Measurements from ENCODE around the gene PHF21B. TPM values are rescaled to one million over a fixed set of nuclear protein-coding genes. Genes with fewer than 3 reads are reported as not detected.
"Not testable (repeated sequence)": the region's sequence is repeated elsewhere in the genome, so short reads cannot be mapped to it uniquely, and the experiment has no call there.

Gene PHF21B
- total and polyA plus RNA-seq, 2 donors: 0.52 to 0.82 TPM

DNA sequence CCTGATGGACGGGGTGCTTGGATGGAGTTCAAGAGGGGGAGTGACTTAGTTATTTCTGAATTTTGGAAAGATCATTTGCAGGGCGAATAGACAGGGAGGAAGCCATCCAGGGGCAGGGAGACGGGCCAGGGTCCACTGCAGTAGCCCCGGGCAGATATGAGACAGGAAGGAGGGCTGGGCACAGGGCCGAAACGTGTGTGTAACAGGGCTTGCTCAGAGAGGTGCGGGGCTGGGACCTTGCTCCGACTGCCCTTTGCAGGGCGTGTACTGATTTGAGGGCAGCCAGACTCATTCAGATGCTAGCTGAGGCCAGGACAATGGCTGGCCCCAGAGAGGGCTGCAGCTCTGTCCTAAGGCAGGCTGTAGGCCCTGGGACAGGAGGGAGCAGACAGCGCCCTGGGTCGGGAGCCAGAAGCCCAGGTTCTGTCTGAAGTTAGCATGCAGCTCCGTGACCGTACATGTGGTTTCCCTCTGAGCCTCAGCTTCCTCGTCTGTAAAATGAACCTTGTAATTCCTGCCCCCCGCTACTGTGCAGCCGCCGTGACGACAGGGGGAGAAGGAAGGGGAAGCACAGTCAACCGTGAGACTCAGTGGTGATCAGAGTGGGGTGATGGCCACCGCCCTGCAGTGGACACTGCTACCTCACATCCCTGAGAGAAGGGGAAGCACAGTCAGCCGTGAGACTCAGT lies 103.4 kb downstream of the PHF21B start:
- Histone ChIP-seq H3K9me3 (ENCODE audit: control insufficient read depth in 2 of 2, insufficient read depth in 1 of 2, low read length in 1 of 2) (peaks cover 0 to 4% of the 10 kb centered on the region in 2 donors), H3K27me3 (ENCODE audit: control insufficient read depth in 2 of 2, insufficient read depth in 1 of 2, low read length in 1 of 2) (peaks cover 0 to 2% of the 10 kb centered on the region in 2 donors), H3K36me3 (ENCODE audit: control insufficient read depth in 2 of 2, insufficient read depth in 2 of 2, low read length in 1 of 2) (no peaks in the 10 kb centered on the region), H3K4me1 (ENCODE audit: control insufficient read depth in 2 of 2, insufficient read depth in 2 of 2, low read length in 2 of 2) (no peaks in the 10 kb centered on the region), H3K4me3 (ENCODE audit: low read length in 2 of 2) (no peak overlapping the region), H3K27ac (ENCODE audit: low read depth in 1 of 2, low read length in 1 of 2) (no peak overlapping the region)
- 81% methylated on average over 21 of the region's 21 CpGs for WGBS
- DNase-seq (ENCODE audit: low read depth in 6 of 9, low spot score in 9 of 9): no peak

DNA sequence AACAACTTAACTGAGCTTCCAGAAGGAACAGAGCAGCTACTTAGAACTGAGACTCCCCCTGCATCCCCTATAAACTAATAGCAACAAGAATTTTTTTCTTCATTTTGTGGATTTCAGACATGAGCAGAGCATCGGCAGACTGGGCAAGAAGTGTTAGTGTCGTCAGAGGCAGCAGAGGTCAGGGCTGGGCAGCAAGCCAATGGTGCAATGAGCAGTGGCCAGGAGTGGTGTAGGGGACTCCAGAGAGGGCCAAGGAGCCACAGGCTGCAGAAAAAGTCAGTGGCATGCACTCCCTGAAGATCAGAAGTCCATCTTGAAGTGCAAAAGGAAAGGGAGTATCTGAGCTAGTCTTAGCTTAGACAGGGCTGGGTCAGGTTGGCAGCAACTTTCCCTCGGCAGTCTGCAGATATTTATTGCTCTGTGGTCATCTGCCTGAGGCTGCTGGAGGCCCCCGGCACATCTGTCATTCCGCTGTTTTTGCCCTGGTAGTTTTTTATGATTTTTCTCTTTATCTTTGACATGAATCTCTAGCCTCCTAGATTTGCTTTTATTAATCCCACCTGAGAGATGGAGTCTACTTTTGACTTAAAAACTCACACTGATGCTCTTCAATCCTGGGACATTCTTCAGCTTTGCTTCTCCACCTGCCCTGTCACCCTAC lies 105.2 kb downstream of the PHF21B start:
- H3K27me3 ChIP-seq (ENCODE audit: control insufficient read depth in 2 of 2, insufficient read depth in 1 of 2, low read length in 1 of 2); H3K9me3 ChIP-seq (ENCODE audit: control insufficient read depth in 2 of 2, insufficient read depth in 1 of 2, low read length in 1 of 2); H3K36me3 ChIP-seq (ENCODE audit: control insufficient read depth in 2 of 2, insufficient read depth in 2 of 2, low read length in 1 of 2); H3K4me3 ChIP-seq (ENCODE audit: low read length in 2 of 2); H3K27ac ChIP-seq (ENCODE audit: low read depth in 1 of 2, low read length in 1 of 2); DNase-seq (ENCODE audit: low read depth in 6 of 9, low spot score in 9 of 9); H3K4me1 ChIP-seq (ENCODE audit: control insufficient read depth in 2 of 2, insufficient read depth in 2 of 2, low read length in 2 of 2): not testable (repeated sequence)
- WGBS: 55% methylated on average over 3 of the region's 5 CpGs

DNA sequence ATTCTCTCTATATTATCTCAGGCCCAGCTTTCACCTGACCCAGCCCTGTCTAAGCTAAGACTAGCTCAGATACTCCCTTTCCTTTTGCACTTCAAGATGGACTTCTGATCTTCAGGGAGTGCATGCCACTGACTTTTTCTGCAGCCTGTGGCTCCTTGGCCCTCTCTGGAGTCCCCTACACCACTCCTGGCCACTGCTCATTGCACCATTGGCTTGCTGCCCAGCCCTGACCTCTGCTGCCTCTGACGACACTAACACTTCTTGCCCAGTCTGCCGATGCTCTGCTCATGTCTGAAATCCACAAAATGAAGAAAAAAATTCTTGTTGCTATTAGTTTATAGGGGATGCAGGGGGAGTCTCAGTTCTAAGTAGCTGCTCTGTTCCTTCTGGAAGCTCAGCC lies 106.6 kb downstream of the PHF21B start:
- H3K4me3 ChIP-seq (ENCODE audit: low read length in 2 of 2); H3K27ac ChIP-seq (ENCODE audit: low read depth in 1 of 2, low read length in 1 of 2); H3K36me3 ChIP-seq (ENCODE audit: control insufficient read depth in 2 of 2, insufficient read depth in 2 of 2, low read length in 1 of 2); H3K4me1 ChIP-seq (ENCODE audit: control insufficient read depth in 2 of 2, insufficient read depth in 2 of 2, low read length in 2 of 2); H3K27me3 ChIP-seq (ENCODE audit: control insufficient read depth in 2 of 2, insufficient read depth in 1 of 2, low read length in 1 of 2); H3K9me3 ChIP-seq (ENCODE audit: control insufficient read depth in 2 of 2, insufficient read depth in 1 of 2, low read length in 1 of 2); DNase-seq (ENCODE audit: low read depth in 6 of 9, low spot score in 9 of 9): not testable (repeated sequence)
- WGBS: no CpG with 5 or more reads among the region's 2 CpGs

- WGBS: 62% methylated on average over 2 of the region's 2 CpGs
- no peak for DNase-seq (ENCODE audit: low read depth in 6 of 9, low spot score in 9 of 9)
Measured at GRCh38 chr22:44901301-44901700, 108.5 kb downstream of the PHF21B start.

DNA sequence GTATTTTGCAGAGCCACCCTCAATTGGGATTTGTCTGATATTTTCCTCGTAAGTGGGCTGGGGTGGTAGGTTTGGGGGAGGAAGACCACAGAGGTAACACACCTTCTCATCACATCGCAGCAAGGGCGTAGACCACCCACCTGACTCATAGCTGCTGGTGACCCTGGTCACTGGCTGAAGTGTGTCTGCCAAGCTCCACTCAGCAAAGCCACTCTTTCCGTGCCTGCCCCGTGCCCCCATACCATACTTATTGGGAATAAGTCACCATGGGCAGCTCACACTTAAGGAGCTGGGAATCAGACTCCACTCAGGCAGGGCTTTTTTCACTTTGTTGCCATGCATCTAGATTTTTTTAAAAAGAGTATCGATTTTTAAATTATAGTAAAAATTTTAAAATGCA lies 111.6 kb downstream of the PHF21B start:
- WGBS: 98% methylated on average over 6 of the region's 6 CpGs
- H3K4me3 ChIP-seq (ENCODE audit: low read length in 2 of 2): no peak overlapping the region
- H3K27me3 ChIP-seq (ENCODE audit: control insufficient read depth in 2 of 2, insufficient read depth in 1 of 2, low read length in 1 of 2): no peaks in the 10 kb centered on the region
- no peaks in the 10 kb centered on the region for H3K4me1 ChIP-seq (ENCODE audit: control insufficient read depth in 2 of 2, insufficient read depth in 2 of 2, low read length in 2 of 2)
- peaks cover 0 to 10% of the 10 kb centered on the region in 2 donors for H3K9me3 ChIP-seq (ENCODE audit: control insufficient read depth in 2 of 2, insufficient read depth in 1 of 2, low read length in 1 of 2)
- H3K36me3 ChIP-seq (ENCODE audit: control insufficient read depth in 2 of 2, insufficient read depth in 2 of 2, low read length in 1 of 2): no peaks in the 10 kb centered on the region
- H3K27ac ChIP-seq (ENCODE audit: low read depth in 1 of 2, low read length in 1 of 2): no peak overlapping the region
- DNase-seq (ENCODE audit: low read depth in 6 of 9, low spot score in 9 of 9): no peak

More at GRCh38 chr22:44901301-44901700, 108.5 kb downstream of the PHF21B start:
- peaks cover 0 to 1% of the 10 kb centered on the region in 2 donors for H3K27me3 ChIP-seq (ENCODE audit: control insufficient read depth in 2 of 2, insufficient read depth in 1 of 2, low read length in 1 of 2)
- no peak overlapping the region for H3K27ac ChIP-seq (ENCODE audit: low read depth in 1 of 2, low read length in 1 of 2)
- peaks cover 0 to 10% of the 10 kb centered on the region in 2 donors for H3K9me3 ChIP-seq (ENCODE audit: control insufficient read depth in 2 of 2, insufficient read depth in 1 of 2, low read length in 1 of 2)
- no peak overlapping the region for H3K4me3 ChIP-seq (ENCODE audit: low read length in 2 of 2)
- no peaks in the 10 kb centered on the region for H3K4me1 ChIP-seq (ENCODE audit: control insufficient read depth in 2 of 2, insufficient read depth in 2 of 2, low read length in 2 of 2)
- H3K36me3 ChIP-seq (ENCODE audit: control insufficient read depth in 2 of 2, insufficient read depth in 2 of 2, low read length in 1 of 2): no peaks in the 10 kb centered on the region

DNA sequence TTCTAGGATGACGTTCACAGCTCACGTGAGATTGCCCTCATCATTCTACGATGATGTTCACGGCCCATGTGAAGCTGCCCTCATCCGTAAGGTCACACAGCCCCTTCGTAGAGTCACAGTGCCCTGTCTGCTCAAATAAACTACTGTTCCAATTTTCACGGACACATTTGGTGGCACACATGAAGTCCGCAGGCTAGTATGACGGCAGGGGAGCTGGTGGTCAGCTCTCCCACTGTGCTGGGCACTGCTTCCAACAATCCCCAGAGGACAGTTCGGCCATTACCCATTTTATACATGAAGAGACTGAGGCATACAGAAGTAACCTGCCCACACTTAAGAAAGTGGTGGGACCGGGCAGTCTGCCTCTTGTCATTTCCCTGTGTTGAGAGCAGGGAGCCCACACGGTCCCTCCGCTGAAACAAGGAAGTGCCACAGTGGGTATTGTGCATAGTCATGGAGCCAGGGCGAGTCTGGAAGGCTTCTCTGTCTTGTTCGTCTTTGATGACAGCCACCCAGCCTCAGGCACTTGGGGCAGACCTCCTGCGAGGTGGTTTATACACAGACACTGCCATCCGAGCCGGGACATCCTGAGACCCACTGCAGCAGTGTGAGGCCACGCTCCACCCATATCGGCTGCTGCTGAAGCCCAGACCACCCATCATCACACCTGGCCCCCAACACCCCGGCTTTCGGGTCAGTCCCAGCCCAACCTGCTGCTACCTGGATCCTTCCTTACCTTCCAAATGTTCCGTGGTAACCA lies 114.3 kb downstream of the PHF21B start:
- no peaks in the 10 kb centered on the region for H3K27me3 ChIP-seq (ENCODE audit: control insufficient read depth in 2 of 2, insufficient read depth in 1 of 2, low read length in 1 of 2)
- WGBS: 78% methylated on average over 23 of the region's 23 CpGs
- H3K4me3 ChIP-seq (ENCODE audit: low read length in 2 of 2): no peak overlapping the region
- no peaks in the 10 kb centered on the region for H3K36me3 ChIP-seq (ENCODE audit: control insufficient read depth in 2 of 2, insufficient read depth in 2 of 2, low read length in 1 of 2)
- H3K9me3 ChIP-seq (ENCODE audit: control insufficient read depth in 2 of 2, insufficient read depth in 1 of 2, low read length in 1 of 2): no peaks in the 10 kb centered on the region
- H3K27ac ChIP-seq (ENCODE audit: low read depth in 1 of 2, low read length in 1 of 2): no peak overlapping the region
- no peak for DNase-seq (ENCODE audit: low read depth in 6 of 9, low spot score in 9 of 9)
- H3K4me1 ChIP-seq (ENCODE audit: control insufficient read depth in 2 of 2, insufficient read depth in 2 of 2, low read length in 2 of 2): no peaks in the 10 kb centered on the region

DNA sequence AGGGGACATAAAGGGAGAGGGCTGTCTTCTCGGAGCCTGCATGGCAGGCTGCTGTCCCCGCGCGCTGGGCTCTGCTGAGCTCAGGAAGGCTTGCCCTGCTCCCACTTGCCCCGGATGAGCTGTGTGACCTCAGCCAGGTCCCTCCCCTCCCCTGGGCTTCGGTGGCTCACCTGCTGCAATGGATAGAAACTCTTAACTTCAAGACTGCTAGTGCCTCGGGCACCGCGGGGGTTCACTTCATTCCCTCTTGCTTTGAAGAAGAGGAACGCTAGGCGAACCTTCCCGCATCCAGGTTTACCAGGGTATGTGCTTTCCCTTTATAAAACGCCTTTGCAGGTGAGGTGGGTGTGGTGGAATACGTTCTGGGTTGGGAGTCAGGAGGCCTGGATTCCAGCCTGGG lies 115.0 kb downstream of the PHF21B start:
- Histone ChIP-seq H3K4me1 (ENCODE audit: control insufficient read depth in 2 of 2, insufficient read depth in 2 of 2, low read length in 2 of 2) (no peaks in the 10 kb centered on the region), H3K27ac (ENCODE audit: low read depth in 1 of 2, low read length in 1 of 2) (no peak overlapping the region), H3K4me3 (ENCODE audit: low read length in 2 of 2) (no peak overlapping the region), H3K36me3 (ENCODE audit: control insufficient read depth in 2 of 2, insufficient read depth in 2 of 2, low read length in 1 of 2) (no peaks in the 10 kb centered on the region), H3K27me3 (ENCODE audit: control insufficient read depth in 2 of 2, insufficient read depth in 1 of 2, low read length in 1 of 2) (no peaks in the 10 kb centered on the region), H3K9me3 (ENCODE audit: control insufficient read depth in 2 of 2, insufficient read depth in 1 of 2, low read length in 1 of 2) (no peaks in the 10 kb centered on the region)
- DNase-seq (ENCODE audit: low read depth in 6 of 9, low spot score in 9 of 9): no peak
- WGBS: 93% methylated on average over 14 of the region's 14 CpGs

- H3K27me3 ChIP-seq (ENCODE audit: control insufficient read depth in 2 of 2, insufficient read depth in 1 of 2, low read length in 1 of 2): no peaks in the 10 kb centered on the region
- no peaks in the 10 kb centered on the region for H3K9me3 ChIP-seq (ENCODE audit: control insufficient read depth in 2 of 2, insufficient read depth in 1 of 2, low read length in 1 of 2)
- H3K4me1 ChIP-seq (ENCODE audit: control insufficient read depth in 2 of 2, insufficient read depth in 2 of 2, low read length in 2 of 2): no peaks in the 10 kb centered on the region
- no peak overlapping the region for H3K27ac ChIP-seq (ENCODE audit: low read depth in 1 of 2, low read length in 1 of 2)
- H3K4me3 ChIP-seq (ENCODE audit: low read length in 2 of 2): no peak overlapping the region
- WGBS: 93% methylated on average over 12 of the region's 12 CpGs
- H3K36me3 ChIP-seq (ENCODE audit: control insufficient read depth in 2 of 2, insufficient read depth in 2 of 2, low read length in 1 of 2): no peaks in the 10 kb centered on the region
- no peak for DNase-seq (ENCODE audit: low read depth in 6 of 9, low spot score in 9 of 9)
Measured at GRCh38 chr22:44894321-44894720, 115.5 kb downstream of the PHF21B start.

DNA sequence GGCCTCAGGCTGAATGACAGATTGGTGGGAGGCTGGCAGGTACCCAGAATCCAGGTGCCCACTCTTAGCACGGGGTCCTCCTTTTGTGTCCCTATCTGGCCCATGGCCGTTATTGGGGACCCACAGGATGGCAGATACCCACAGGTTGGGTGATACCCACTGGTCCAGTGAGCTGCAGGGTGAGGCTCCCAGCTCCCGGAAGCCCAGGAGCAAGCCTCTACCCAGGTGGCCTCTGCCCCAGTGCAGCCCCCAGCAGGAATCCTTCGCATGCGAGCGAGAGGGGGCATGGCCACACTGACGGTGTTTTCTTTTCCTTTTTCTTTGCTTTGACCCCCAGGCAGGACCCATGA lies 116.1 kb downstream of the PHF21B start:
- no peaks in the 10 kb centered on the region for H3K27me3 ChIP-seq (ENCODE audit: control insufficient read depth in 2 of 2, insufficient read depth in 1 of 2, low read length in 1 of 2)
- H3K27ac ChIP-seq (ENCODE audit: low read depth in 1 of 2, low read length in 1 of 2): no peak overlapping the region
- no peaks in the 10 kb centered on the region for H3K4me1 ChIP-seq (ENCODE audit: control insufficient read depth in 2 of 2, insufficient read depth in 2 of 2, low read length in 2 of 2)
- H3K9me3 ChIP-seq (ENCODE audit: control insufficient read depth in 2 of 2, insufficient read depth in 1 of 2, low read length in 1 of 2): no peaks in the 10 kb centered on the region
- no peaks in the 10 kb centered on the region for H3K36me3 ChIP-seq (ENCODE audit: control insufficient read depth in 2 of 2, insufficient read depth in 2 of 2, low read length in 1 of 2)
- no peak for DNase-seq (ENCODE audit: low read depth in 6 of 9, low spot score in 9 of 9)
- no peak overlapping the region for H3K4me3 ChIP-seq (ENCODE audit: low read length in 2 of 2)
- 87% methylated on average over 7 of the region's 7 CpGs for WGBS

All from thymus (tissue), 11 donors.